GM20000 (cell line): Measurements from ENCODE around the gene CABP7.

Experiments used
- DNase-seq: peaks from one replicate; pipeline ENCODE4 v3.0.0; 2012; ENCODE audit warnings: low spot score
- CTCF ChIP-seq: IDR thresholded peaks from 2 replicates; pipeline ENCODE4 v1.5.1; 2012; ENCODE audit warnings: mild to moderate bottlenecking, control low read depth; ENCODE audit errors: extremely low read depth, missing control alignments

The CABP7 gene

DNA sequence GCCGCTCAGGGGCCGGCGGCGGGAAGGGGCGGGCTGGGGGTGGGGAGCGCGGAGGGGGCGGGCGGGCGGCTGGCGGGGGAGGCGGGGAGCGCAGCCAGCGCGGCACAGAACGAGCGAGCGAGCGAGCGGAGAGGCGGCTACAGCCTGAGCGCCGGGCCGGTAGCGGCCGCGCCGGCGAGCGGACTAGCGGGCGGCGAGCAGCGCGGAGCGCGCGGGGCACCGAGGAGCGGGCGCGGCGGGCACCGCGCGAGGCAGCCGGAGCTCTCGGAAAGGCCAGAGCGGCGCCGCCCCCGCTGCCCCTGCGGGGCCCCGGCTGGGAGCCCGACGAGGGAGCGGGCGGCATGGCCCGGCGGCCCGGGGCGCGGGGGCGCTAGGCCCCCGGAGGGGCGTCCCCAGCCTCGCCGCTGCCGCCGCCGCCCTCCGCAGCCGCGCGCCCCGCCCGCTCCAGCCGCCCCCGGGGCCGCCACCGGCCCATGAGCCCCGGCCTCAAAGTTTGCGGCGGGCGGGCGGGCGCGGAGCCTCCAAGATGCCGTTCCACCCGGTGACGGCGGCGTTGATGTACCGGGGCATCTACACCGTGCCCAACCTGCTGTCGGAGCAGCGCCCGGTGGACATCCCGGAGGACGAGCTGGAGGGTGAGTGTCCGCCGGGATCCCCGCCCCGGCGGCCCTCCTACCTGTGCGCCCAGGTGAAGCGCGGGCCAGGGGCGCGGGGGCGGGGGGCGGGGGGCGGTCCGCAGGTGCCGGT is at the start of gene CABP7:
Gene CABP7 (plus strand): TSS at position 105 of the 747 bp plus-strand sequence. CDS start 422 bp downstream, at position 527.
- TF ChIP-seq CTCF: no peak
- DNase-seq: no peak

DNA sequence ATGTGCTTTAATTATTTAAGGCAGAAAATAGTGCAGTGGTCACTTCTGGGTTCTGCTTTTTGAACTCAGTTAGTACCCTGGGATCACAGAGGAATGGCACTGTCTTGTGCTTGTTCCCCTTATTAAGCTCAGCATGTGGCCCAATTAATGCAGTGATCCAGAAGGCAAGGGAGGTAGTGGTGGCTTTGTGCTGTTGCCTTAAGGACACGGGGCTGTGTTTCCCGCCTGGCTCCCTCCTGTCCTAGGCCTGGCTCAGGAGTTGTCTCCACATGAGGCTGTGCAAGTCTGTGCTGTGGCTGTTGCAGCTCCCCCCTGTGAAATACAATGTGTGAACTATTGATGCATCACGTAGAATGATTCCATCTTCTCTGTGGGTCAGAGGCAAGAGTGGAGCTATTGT is 49.2 kb upstream of the CABP7 start:
- no peak for TF ChIP-seq CTCF
- no peak for DNase-seq

GRCh38 chr22:29673361-29674066 is 46.3 kb upstream of the CABP7 start:
- no peak for TF ChIP-seq CTCF
- no peak for DNase-seq

- TF ChIP-seq CTCF: no peak
- no peak for DNase-seq
Observed at GRCh38 chr22:29674121-29674520, 45.7 kb upstream of the CABP7 start.

DNA sequence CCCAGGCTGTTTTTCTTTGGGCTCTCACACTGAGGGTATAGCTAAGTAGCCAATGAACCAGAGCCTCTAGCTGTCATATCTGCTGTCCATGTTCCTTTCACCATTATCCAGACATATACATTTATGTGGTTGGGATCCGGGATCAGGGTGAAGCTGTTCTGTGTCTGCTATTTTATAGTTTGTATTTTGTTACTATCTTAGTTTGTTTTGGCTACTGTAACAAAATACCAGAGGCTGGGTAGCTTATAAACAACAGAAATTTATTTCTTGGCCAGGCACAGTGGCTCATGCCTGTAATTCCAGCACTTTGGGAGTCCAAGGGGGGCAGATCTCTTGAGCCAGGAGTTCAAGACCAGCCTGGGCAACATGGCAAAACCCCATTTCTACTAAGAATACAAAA is 40.5 kb upstream of the CABP7 start:
- no peak for DNase-seq
- TF ChIP-seq CTCF: no peak

DNA sequence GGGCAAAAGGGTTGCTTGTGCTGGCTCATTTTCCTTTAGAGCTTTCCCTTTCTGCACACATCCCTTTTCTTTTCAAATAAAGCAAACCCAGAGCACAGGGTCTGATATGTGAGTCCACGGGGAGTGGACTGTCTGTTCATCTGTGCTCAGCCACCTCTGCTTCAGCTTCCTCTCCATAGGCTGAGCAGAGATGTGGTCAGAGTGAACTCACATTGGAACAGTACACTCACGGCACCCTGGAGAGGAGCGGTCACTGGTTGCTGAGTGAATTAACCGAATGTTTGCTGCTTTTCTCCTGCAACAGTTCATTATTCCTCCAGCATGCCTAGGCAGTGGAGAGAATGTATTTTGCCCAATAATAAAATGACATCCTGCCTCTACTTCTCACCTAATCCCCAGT is 36.3 kb upstream of the CABP7 start:
- TF ChIP-seq CTCF: no peak
- no peak for DNase-seq

- no peak for TF ChIP-seq CTCF
- DNase-seq: no peak
Observed at GRCh38 chr22:29684244-29684643, 35.6 kb upstream of the CABP7 start.
